Endothelial cell of umbilical vein (primary cell): ENCODE measurements around the gene RALGAPB.

Experiments used
- CTCF ChIP-seq, 2 donors: IDR thresholded peaks; 1 replicate in 1 of 2; 2 replicates in 1 of 2; pipeline ENCODE4 v1.5.1; 2011; ENCODE audit warnings: low read length in 2 of 2, mild to moderate bottlenecking in 2 of 2, moderate library complexity in 2 of 2, control low read depth in 1 of 2, inconsistent platforms in 1 of 2, low read depth in 1 of 2; ENCODE audit not compliant: insufficient read depth in 1 of 2; ENCODE audit errors: extremely low read depth in 1 of 2
- EZH2 ChIP-seq: IDR thresholded peaks from 2 replicates; pipeline ENCODE4 v1.6.1; 2012; ENCODE audit warnings: borderline replicate concordance, low read depth, mild to moderate bottlenecking, moderate library complexity, low read length, inconsistent platforms; ENCODE audit not compliant: severe bottlenecking
- FOS ChIP-seq: IDR thresholded peaks from 2 replicates; pipeline ENCODE4 v1.6.1; 2011; ENCODE audit warnings: mild to moderate bottlenecking, low read length, moderate library complexity, borderline replicate concordance; ENCODE audit not compliant: insufficient read depth
- POLR2AphosphoS5 ChIP-seq: IDR thresholded peaks from 2 replicates; pipeline ENCODE4 v1.6.1; 2012; ENCODE audit warnings: low read depth, mild to moderate bottlenecking, control low read depth, low read length, moderate library complexity; ENCODE audit not compliant: insufficient read depth

- TF ChIP-seq CTCF (IDR thresholded peaks at IDR 0.05; ENCODE audit: extremely low read depth in 1 of 2, insufficient read depth in 1 of 2, low read depth in 1 of 2, low read length in 2 of 2) (no peak), EZH2 (no peak), FOS (no peak), POLR2AphosphoS5 (no peak)
These were observed 116.7 kb downstream of the RALGAPB start for GRCh38 chr20:38589351-38589750.
